OCI-LY1 (cell line): Measurements from ENCODE around the gene S100A2.

Experiments used
- H2AFZ ChIP-seq: fragments of 200-600 bp; sonication (generic), shearing (Covaris generic); 2 replicates; pipeline ENCODE4 v1.6.0; 2014; ENCODE audit warnings: antibody characterized with exemption, mild to moderate bottlenecking, low read length
- H3F3A ChIP-seq: fragments of 200-600 bp; sonication (generic), shearing (Covaris generic); 2 replicates; pipeline ENCODE4 v1.6.0; 2014; ENCODE audit warnings: mild to moderate bottlenecking, antibody characterized with exemption, low read length, moderate library complexity; ENCODE audit not compliant: insufficient read depth
- H3K27ac ChIP-seq: fragments of 200-600 bp; sonication (generic); 2 replicates; pipeline ENCODE4 v1.5.1; 2014; ENCODE audit warnings: low read length, mixed run types, mild to moderate bottlenecking, low read depth; ENCODE audit not compliant: poor library complexity, severe bottlenecking
- H3K27me3 ChIP-seq: fragments of 200-600 bp; sonication (generic); 2 replicates; pipeline ENCODE4 v1.6.0; 2014; ENCODE audit warnings: antibody characterized with exemption, mild to moderate bottlenecking, low read length, moderate library complexity; ENCODE audit not compliant: insufficient read depth
- H3K36me3 ChIP-seq: fragments of 200-600 bp; sonication (generic); 2 replicates; pipeline ENCODE4 v1.6.1; 2014; ENCODE audit warnings: mild to moderate bottlenecking, antibody characterized with exemption, low read length, moderate library complexity, mixed read lengths; ENCODE audit not compliant: insufficient read depth
- H3K4me1 ChIP-seq: fragments of 200-600 bp; sonication (generic); 2 replicates; pipeline ENCODE4 v1.5.1; 2014; ENCODE audit warnings: mild to moderate bottlenecking, low read length, moderate library complexity; ENCODE audit not compliant: insufficient read depth, severe bottlenecking
- H3K4me2 ChIP-seq: fragments of 200-600 bp; sonication (generic), shearing (Covaris generic); 2 replicates; pipeline ENCODE4 v1.6.1; 2014; ENCODE audit warnings: low read length
- H3K4me3 ChIP-seq: fragments of 200-600 bp; sonication (generic); 2 replicates; pipeline ENCODE4 v1.5.1; 2014; ENCODE audit warnings: low read length, low read depth, mild to moderate bottlenecking, mixed read lengths; ENCODE audit not compliant: poor library complexity, severe bottlenecking
- H3K79me2 ChIP-seq: fragments of 200-600 bp; shearing (Covaris generic); 2 replicates; pipeline ENCODE4 v1.6.1; 2016; ENCODE audit warnings: mixed run types, low read length, mixed read lengths; ENCODE audit not compliant: insufficient read depth
- H3K9ac ChIP-seq: fragments of 200-600 bp; sonication (generic), shearing (Covaris generic); 2 replicates; pipeline ENCODE4 v1.6.1; 2014; ENCODE audit warnings: mild to moderate bottlenecking, low read length, mixed read lengths
- H3K9me2 ChIP-seq: fragments of 200-600 bp; sonication (generic), shearing (Covaris generic); 2 replicates; pipeline ENCODE4 v1.6.1; 2014; ENCODE audit warnings: low read depth, mild to moderate bottlenecking, low read length, mixed read lengths
- H3K9me3 ChIP-seq: fragments of 200-600 bp; shearing (Covaris generic); 2 replicates; pipeline ENCODE4 v1.6.1; 2014; ENCODE audit warnings: low read length, mixed read lengths
- H4K20me1 ChIP-seq: fragments of 200-600 bp; sonication (generic), shearing (Covaris generic); 2 replicates; pipeline ENCODE4 v1.6.0; 2016; ENCODE audit warnings: mild to moderate bottlenecking, low read length; ENCODE audit not compliant: insufficient read depth
- CTCF ChIP-seq: fragments of 200-600 bp; sonication (generic), shearing (Covaris generic); IDR thresholded peaks from 2 replicates; pipeline ENCODE4 v1.5.1; 2017; ENCODE audit warnings: mild to moderate bottlenecking, antibody characterized with exemption, low read length, moderate library complexity, mixed read lengths
- EZH2 ChIP-seq: fragments of 200-600 bp; sonication (generic), shearing (Covaris generic); IDR thresholded peaks from 2 replicates; pipeline ENCODE4 v1.8.0; 2017; ENCODE audit warnings: borderline replicate concordance, mixed run types, mild to moderate bottlenecking, antibody characterized with exemption, low read length, moderate library complexity, mixed read lengths

The S100A2 gene

GRCh38 chr1:153553096-153553495, 12.5 kb downstream of the S100A2 start:
- no peak overlapping the region for H3K4me2 ChIP-seq

GRCh38 chr1:153552335-153552734, 13.3 kb downstream of the S100A2 start:
- Histone ChIP-seq H3K9me2 (no peaks in the 10 kb centered on the region), H3K4me2 (no peak overlapping the region), H3K36me3 (no peaks in the 10 kb centered on the region), H2AFZ (no peak overlapping the region), H3K79me2 (no peaks in the 10 kb centered on the region), H3K9ac (no peak overlapping the region), H3K4me3 (no peak overlapping the region), H3K27me3 (peaks cover 11% of the 10 kb centered on the region; the same call in 1 of the 2 replicates), H3K4me1 (no peaks in the 10 kb centered on the region), H3K9me3 (no peaks in the 10 kb centered on the region), H3F3A (no peaks in the 10 kb centered on the region), H3K27ac (no peak overlapping the region), H4K20me1 (no peaks in the 10 kb centered on the region)
- TF ChIP-seq CTCF (no peak), EZH2 (no peak)

More at GRCh38 chr1:153553096-153553495, 12.5 kb downstream of the S100A2 start:
- Histone ChIP-seq H2AFZ (no peak overlapping the region), H4K20me1 (no peaks in the 10 kb centered on the region), H3K79me2 (no peaks in the 10 kb centered on the region), H3K4me1 (no peaks in the 10 kb centered on the region), H3K27me3 (peaks cover 11% of the 10 kb centered on the region; the same call in 1 of the 2 replicates), H3F3A (no peaks in the 10 kb centered on the region), H3K36me3 (peaks cover 3% of the 10 kb centered on the region; the same call in 1 of the 2 replicates), H3K4me3 (no peak overlapping the region), H3K27ac (no peak overlapping the region), H3K9me2 (no peaks in the 10 kb centered on the region), H3K9me3 (peaks cover 4% of the 10 kb centered on the region; the same call in 1 of the 2 replicates), H3K9ac (no peak overlapping the region)
- TF ChIP-seq CTCF (no peak), EZH2 (no peak)

GRCh38 chr1:153550827-153551500, 14.7 kb downstream of the S100A2 start:
- Histone ChIP-seq H4K20me1 (no peaks in the 10 kb centered on the region), H2AFZ (no peak overlapping the region), H3F3A (no peaks in the 10 kb centered on the region), H3K36me3 (no peaks in the 10 kb centered on the region), H3K27me3 (peaks cover 11% of the 10 kb centered on the region; the same call in 1 of the 2 replicates), H3K9ac (no peak overlapping the region), H3K27ac (no peak overlapping the region), H3K9me2 (no peaks in the 10 kb centered on the region), H3K4me3 (no peak overlapping the region), H3K4me1 (peaks cover 3% of the 10 kb centered on the region), H3K79me2 (no peaks in the 10 kb centered on the region), H3K9me3 (no peaks in the 10 kb centered on the region), H3K4me2 (no peak overlapping the region)
- TF ChIP-seq EZH2: no peak
- no peak for TF ChIP-seq CTCF
